Endothelial cell of umbilical vein (primary cell): Measurements from ENCODE around the gene PRR5L. TPM values are rescaled to one million over a fixed set of nuclear protein-coding genes. Genes with fewer than 3 reads are reported as not detected.

Experiments
- BruUV-seq: library from RNA; stranded (reverse); fragments of 400-500 nt; replicated peaks from 2 replicates; lab custom pipeline; 2021; lab: Mats Ljungman, UMichigan
- CTCF ChIA-PET: fragments of 300-600, 350-600 bp; sonication (Branson Sonifier 250); formaldehyde crosslinking; loops from one replicate; lab custom pipeline; 2021; ENCODE audit warnings: antibody characterized with exemption, inconsistent platforms; lab: Charles Lee
- POLR2A ChIA-PET: fragments of 300-600, 350-600 bp; sonication (Branson Sonifier 250); formaldehyde crosslinking; loops from one replicate; lab custom pipeline; 2021; ENCODE audit warnings: antibody characterized with exemption, inconsistent platforms; lab: Charles Lee
- DNase-seq: peaks from one replicate; pipeline ENCODE4 v3.0.0-alpha.2; 2011; ENCODE audit warnings: low read depth, low spot score
- FAIRE-seq: peaks from 2 replicates; lab custom pipeline; 2011; peaks lifted over from hg19 to GRCh38; lab: Jason Lieb, UNC
- H2AFZ ChIP-seq: 2 replicates; pipeline ENCODE4 v1.6.0; 2012; ENCODE audit warnings: low read depth, low read length, control low read depth, inconsistent platforms
- H3K27ac ChIP-seq: 2 replicates; pipeline ENCODE4 v1.5.1; 2011; ENCODE audit warnings: low read depth, mild to moderate bottlenecking, control low read depth, low read length, moderate library complexity; ENCODE audit not compliant: insufficient read depth
- H3K27me3 ChIP-seq, 2 experiments: 2 replicates each; pipeline versions ENCODE4 v1.6.0 to v1.6.1; 2011; ENCODE audit warnings: low read length in 2 of 2, mixed read lengths in 1 of 2; ENCODE audit not compliant: control insufficient read depth in 2 of 2, insufficient read depth in 2 of 2
- H3K36me3 ChIP-seq, 2 experiments: 2 replicates in 1 of 2; 3 replicates in 1 of 2; pipeline ENCODE4 v1.5.1; 2011; ENCODE audit warnings: low read length in 2 of 2, mild to moderate bottlenecking in 1 of 2, moderate library complexity in 1 of 2; ENCODE audit not compliant: control insufficient read depth in 2 of 2, insufficient read depth in 2 of 2; ENCODE audit errors: extremely low read depth in 1 of 2
- H3K4me1 ChIP-seq: 3 replicates; pipeline ENCODE4 v1.5.1; 2011; ENCODE audit warnings: mild to moderate bottlenecking, low read length; ENCODE audit not compliant: control insufficient read depth, insufficient read depth; ENCODE audit errors: extremely low read depth
- H3K4me2 ChIP-seq: 2 replicates; pipeline ENCODE4 v1.6.1; 2011; ENCODE audit warnings: low read length, control low read depth, mixed read lengths; ENCODE audit not compliant: insufficient read depth
- H3K4me3 ChIP-seq, 3 experiments: fragments of 200-600 bp in 1 of 3; sonication (generic), shearing (Covaris generic) in 1 of 3; replicated peaks in 1 of 3; 2 replicates each; pipeline ENCODE4 v1.5.1; 2011 to 2016; ENCODE audit warnings: control low read depth in 3 of 3, low read length in 3 of 3, mild to moderate bottlenecking in 2 of 3, inconsistent platforms in 1 of 3, low read depth in 1 of 3, moderate library complexity in 1 of 3; ENCODE audit not compliant: insufficient read depth in 1 of 3
- H3K79me2 ChIP-seq: 2 replicates; pipeline ENCODE4 v1.6.0; 2012; ENCODE audit warnings: low read length, inconsistent platforms; ENCODE audit not compliant: control insufficient read depth, insufficient read depth
- H3K9ac ChIP-seq: replicated peaks from 2 replicates; pipeline ENCODE3; 2011; ENCODE audit warnings: low read length, control low read depth; ENCODE audit not compliant: insufficient read depth; ENCODE audit errors: extremely low read depth
- H3K9me1 ChIP-seq: replicated peaks from 3 replicates; pipeline ENCODE4 v1.6.0; 2011; ENCODE audit warnings: mild to moderate bottlenecking, low read length; ENCODE audit not compliant: control insufficient read depth, insufficient read depth; ENCODE audit errors: extremely low read depth
- H3K9me3 ChIP-seq: replicated peaks from 2 replicates; pipeline ENCODE4 v1.5.1; 2012; ENCODE audit warnings: low read length, inconsistent platforms; ENCODE audit not compliant: control insufficient read depth, insufficient read depth
- H4K20me1 ChIP-seq: replicated peaks from 2 replicates; pipeline ENCODE3; 2011; ENCODE audit warnings: mild to moderate bottlenecking, low read length; ENCODE audit not compliant: control insufficient read depth, insufficient read depth; ENCODE audit errors: extremely low read depth
- CTCF ChIP-seq, 2 donors: IDR thresholded peaks; 1 replicate in 1 of 2; 2 replicates in 1 of 2; pipeline ENCODE4 v1.5.1; 2011; ENCODE audit warnings: low read length in 2 of 2, mild to moderate bottlenecking in 2 of 2, moderate library complexity in 2 of 2, control low read depth in 1 of 2, inconsistent platforms in 1 of 2, low read depth in 1 of 2; ENCODE audit not compliant: insufficient read depth in 1 of 2; ENCODE audit errors: extremely low read depth in 1 of 2
- EZH2 ChIP-seq: IDR thresholded peaks from 2 replicates; pipeline ENCODE4 v1.6.1; 2012; ENCODE audit warnings: borderline replicate concordance, low read depth, mild to moderate bottlenecking, moderate library complexity, low read length, inconsistent platforms; ENCODE audit not compliant: severe bottlenecking
- FOS ChIP-seq: IDR thresholded peaks from 2 replicates; pipeline ENCODE4 v1.6.1; 2011; ENCODE audit warnings: mild to moderate bottlenecking, low read length, moderate library complexity, borderline replicate concordance; ENCODE audit not compliant: insufficient read depth
- GATA2 ChIP-seq: IDR thresholded peaks from 2 replicates; pipeline ENCODE4 v1.7.0; 2011; ENCODE audit warnings: low read depth, mild to moderate bottlenecking, moderate library complexity, mixed read lengths, low read length; ENCODE audit not compliant: insufficient read length, insufficient read depth
- JUN ChIP-seq: IDR thresholded peaks from 2 replicates; pipeline ENCODE4 v1.6.1; 2011; ENCODE audit warnings: borderline replicate concordance, low read depth; ENCODE audit not compliant: insufficient read length, insufficient read depth
- MYC ChIP-seq: IDR thresholded peaks from one replicate; pipeline ENCODE4 v1.6.1; 2011; ENCODE audit warnings: mild to moderate bottlenecking, low read depth, low read length
- POLR2A ChIP-seq: IDR thresholded peaks from 2 replicates; pipeline ENCODE4 v1.6.1; 2012; ENCODE audit warnings: low read depth, mild to moderate bottlenecking, control low read depth, low read length
- POLR2AphosphoS5 ChIP-seq: IDR thresholded peaks from 2 replicates; pipeline ENCODE4 v1.6.1; 2012; ENCODE audit warnings: low read depth, mild to moderate bottlenecking, control low read depth, low read length, moderate library complexity; ENCODE audit not compliant: insufficient read depth
- dilution Hi-C: fragments of 300-500 bp; cut with MboI; formaldehyde crosslinking; loops from one replicate; pipeline ENCODE4 v1.15.0; 2019; ENCODE audit warnings: low sequenced_read_pairs; ENCODE audit not compliant: extremely low pct_ligation_motif_present
- intact Hi-C: fragments of 100-400 bp; cut with micrococcal nuclease; formaldehyde crosslinking; loops from one replicate; pipeline ENCODE4 v1.10.0; 2022
- polyA plus RNA-seq, 4 experiments: library from polyadenylated mRNA; depleted of rRNA in 3 of 4; stranded (reverse) in 3 of 4; unstranded in 1 of 4; fragments of >200 nt; gene quantifications; 2 replicates each; pipeline versions ENCODE4 v1.2.1 to v1.2.3, GENCODE V29; 2011 to 2012; ENCODE audit warnings: missing spikeins in 1 of 4
- total RNA-seq: library from RNA; stranded (reverse); gene quantifications from 2 replicates; pipeline ENCODE4 v1.2.3, GENCODE V29; 2021
- TF ChIP-seq, protein P1 (sequence below): IDR thresholded peaks from 2 replicates; pipeline ENCODE4 v1.6.1; 2011; ENCODE audit not compliant: insufficient read depth, insufficient read length

PRR5L gene
- total and polyA plus RNA-seq, 2 donors (not counting 3 experiments of a cell fraction or from before 2014, with no cell fraction given) = 2.5 to 6.1 TPM

DNA sequence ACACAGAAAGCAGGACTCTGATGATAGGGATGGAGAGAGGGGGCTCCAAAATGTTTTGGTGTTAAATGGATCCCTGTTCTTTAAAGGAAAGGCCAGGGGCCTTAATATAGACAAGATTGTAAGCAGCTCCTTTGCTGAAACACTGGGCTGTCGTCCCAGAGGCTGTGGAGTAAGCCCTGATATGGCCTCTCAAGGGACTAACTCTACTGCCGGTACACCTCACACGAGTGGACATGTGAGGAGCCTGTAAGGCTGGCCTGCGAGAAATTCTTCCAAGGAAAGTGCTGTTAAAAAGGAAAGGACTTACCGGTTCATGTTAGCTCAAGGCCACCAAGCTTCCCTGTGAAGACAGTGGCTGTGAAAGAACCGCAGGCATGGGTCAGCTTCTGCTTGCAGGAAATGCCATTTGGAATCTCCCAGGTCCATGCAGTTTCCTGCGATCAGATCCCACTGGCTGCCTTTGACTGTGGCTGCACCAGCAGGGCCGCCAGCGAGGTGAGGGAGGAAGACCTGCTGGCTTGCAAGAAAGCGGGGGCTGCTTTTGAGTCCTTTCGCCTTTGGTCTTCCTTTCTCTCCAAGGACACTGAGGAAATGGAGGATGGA, 106.6 kb downstream of the PRR5L start:
- Histone ChIP-seq H3K9ac (no peak overlapping the region), H3K4me1 (peaks cover 14% of the 10 kb centered on the region), H3K27ac (no peak overlapping the region), H2AFZ (peak overlapping the region; percentile 15), H3K4me2 (no peak overlapping the region), H3K79me2 (no peaks in the 10 kb centered on the region), H3K27me3 (no peaks in the 10 kb centered on the region), H3K4me3 (no peak overlapping the region), H3K36me3 (no peaks in the 10 kb centered on the region), H3K9me3 (no peaks in the 10 kb centered on the region), H4K20me1 (no peaks in the 10 kb centered on the region), H3K9me1 (no peaks in the 10 kb centered on the region)
- dilution Hi-C loops (no loop called here), intact Hi-C loops (no loop called here)
- TF ChIP-seq GATA2 (no peak), JUN (no peak), EZH2 (no peak), POLR2A (no peak), MYC (no peak), POLR2AphosphoS5 (no peak), FOS (no peak), CTCF (IDR thresholded peaks at IDR 0.05; ENCODE audit: extremely low read depth in 1 of 2, insufficient read depth in 1 of 2, low read depth in 1 of 2, low read length in 2 of 2) (no peak)
- TF ChIP-seq, protein P1, sequence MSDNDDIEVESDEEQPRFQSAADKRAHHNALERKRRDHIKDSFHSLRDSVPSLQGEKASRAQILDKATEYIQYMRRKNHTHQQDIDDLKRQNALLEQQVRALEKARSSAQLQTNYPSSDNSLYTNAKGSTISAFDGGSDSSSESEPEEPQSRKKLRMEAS = no peak
- ChIA-PET POLR2A (interaction anchor here (0.5 kb wide), 1 partner anchor 27 kb away, joined by 3 read pairs; no protein-coding TSS in a partner anchor), CTCF (interaction anchor here (0.6 to 2.2 kb wide), 7 partner anchors 9 to 110 kb away, joined by 3 to 5 read pairs (median 3); no protein-coding TSS in a partner anchor)
- DNase-seq (no peak), FAIRE-seq (no peak)
- no TSS peak for BruUV-seq
